PC-3 (cell line): ENCODE data around the gene EPC2.

ENCODE experiments used
- EZH2 ChIP-seq: fragments of 300-600 bp; sonication (generic); IDR thresholded peaks from one replicate; pipeline ENCODE4 v1.6.1; 2017; ENCODE audit warnings: antibody characterized with exemption, mild to moderate bottlenecking, low read length; ENCODE audit not compliant: unreplicated experiment
- EZH2phosphoT487 ChIP-seq: fragments of 300-600 bp; sonication (generic); IDR thresholded peaks from 2 replicates; pipeline ENCODE4 v1.6.1; 2018; ENCODE audit warnings: mild to moderate bottlenecking, antibody characterized with exemption, low read length, borderline replicate concordance
- TF ChIP-seq, protein P1 (sequence below): fragments of 300-600 bp; sonication (generic); conservative IDR thresholded peaks from 2 replicates; pipeline ENCODE4 v1.5.1; 2017; ENCODE audit warnings: antibody characterized with exemption, low read depth, mild to moderate bottlenecking, low read length

DNA sequence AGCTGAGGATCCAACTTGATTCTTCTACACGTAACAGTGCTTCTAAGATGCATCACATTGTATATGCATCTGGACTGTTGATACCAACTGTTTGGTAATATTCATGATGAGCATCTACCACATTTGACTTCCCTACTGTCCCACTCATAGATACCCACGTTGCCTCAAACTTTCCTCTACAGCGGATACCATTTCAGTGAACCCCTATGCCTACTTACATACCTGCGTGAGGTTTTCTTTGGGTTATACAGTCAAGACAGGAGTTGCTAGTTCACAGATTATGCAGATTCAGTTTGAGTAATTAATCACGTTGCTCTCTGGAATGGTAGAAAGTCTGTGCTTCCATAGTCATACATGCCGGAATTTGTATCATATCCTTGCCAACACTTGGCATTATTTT is 40.0 kb downstream of the EPC2 start:
- TF ChIP-seq, protein P1, sequence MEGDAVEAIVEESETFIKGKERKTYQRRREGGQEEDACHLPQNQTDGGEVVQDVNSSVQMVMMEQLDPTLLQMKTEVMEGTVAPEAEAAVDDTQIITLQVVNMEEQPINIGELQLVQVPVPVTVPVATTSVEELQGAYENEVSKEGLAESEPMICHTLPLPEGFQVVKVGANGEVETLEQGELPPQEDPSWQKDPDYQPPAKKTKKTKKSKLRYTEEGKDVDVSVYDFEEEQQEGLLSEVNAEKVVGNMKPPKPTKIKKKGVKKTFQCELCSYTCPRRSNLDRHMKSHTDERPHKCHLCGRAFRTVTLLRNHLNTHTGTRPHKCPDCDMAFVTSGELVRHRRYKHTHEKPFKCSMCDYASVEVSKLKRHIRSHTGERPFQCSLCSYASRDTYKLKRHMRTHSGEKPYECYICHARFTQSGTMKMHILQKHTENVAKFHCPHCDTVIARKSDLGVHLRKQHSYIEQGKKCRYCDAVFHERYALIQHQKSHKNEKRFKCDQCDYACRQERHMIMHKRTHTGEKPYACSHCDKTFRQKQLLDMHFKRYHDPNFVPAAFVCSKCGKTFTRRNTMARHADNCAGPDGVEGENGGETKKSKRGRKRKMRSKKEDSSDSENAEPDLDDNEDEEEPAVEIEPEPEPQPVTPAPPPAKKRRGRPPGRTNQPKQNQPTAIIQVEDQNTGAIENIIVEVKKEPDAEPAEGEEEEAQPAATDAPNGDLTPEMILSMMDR = no peak
- no peak for TF ChIP-seq EZH2
- no peak for TF ChIP-seq EZH2phosphoT487
